K562 (cell line): Measurements from ENCODE around the gene UBE2I. TPM values are rescaled to one million over a fixed set of nuclear protein-coding genes. Genes with fewer than 3 reads are reported as not detected.

Experiments used
- CBFB ChIP-seq: sonication (generic); formaldehyde crosslinking; IDR thresholded peaks from 2 replicates; pipeline ENCODE4 v1.4.0; 2020; ENCODE audit warnings: mild to moderate bottlenecking, missing genetic modification reagents
- CHAMP1 ChIP-seq: fragments of 450-650 bp; IDR thresholded peaks from 2 replicates; pipeline ENCODE4 v1.6.1; 2016; ENCODE audit warnings: mild to moderate bottlenecking
- E2F4 ChIP-seq: sonication (generic); formaldehyde crosslinking; IDR thresholded peaks from 2 replicates; pipeline ENCODE4 v1.8.0; 2022; ENCODE audit warnings: mild to moderate bottlenecking, low read depth, missing genetic modification reagents
- EWSR1 ChIP-seq: fragments of 450-650 bp; IDR thresholded peaks from 2 replicates; pipeline ENCODE4 v1.6.1; 2018; ENCODE audit warnings: borderline replicate concordance, mild to moderate bottlenecking, low read depth, moderate library complexity; ENCODE audit not compliant: partially characterized antibody
- FOXO4 ChIP-seq: fragments of 450-650 bp; formaldehyde crosslinking; IDR thresholded peaks from 2 replicates; pipeline ENCODE4 v1.4.0; 2020; ENCODE audit warnings: mild to moderate bottlenecking, moderate library complexity
- MAX ChIP-seq: sonication (generic); formaldehyde crosslinking; IDR thresholded peaks from 2 replicates; pipeline ENCODE4 v1.9.0; 2022; ENCODE audit warnings: mild to moderate bottlenecking, missing genetic modification reagents
- MXD1 ChIP-seq: fragments of 250-450 bp; sonication (Bioruptor Pico); IDR thresholded peaks from 2 replicates; pipeline ENCODE4 v1.8.0; 2021; ENCODE audit warnings: borderline replicate concordance, mild to moderate bottlenecking, moderate library complexity; ENCODE audit not compliant: poor library complexity, severe bottlenecking
- NEUROD1 ChIP-seq: fragments of 150-350 bp; IDR thresholded peaks from 2 replicates; pipeline ENCODE4 v1.6.1; 2014; ENCODE audit warnings: borderline replicate concordance, low read length, low read depth; ENCODE audit not compliant: partially characterized antibody
- NR4A1 ChIP-seq, 2 experiments: fragments of 250-450 bp in 1 of 2; fragments of 450-650 bp in 1 of 2; sonication (Bioruptor Pico) in 1 of 2; IDR thresholded peaks; 2 replicates each; pipeline versions ENCODE4 v1.4.0 to v1.6.1; 2016 to 2020; ENCODE audit warnings: mild to moderate bottlenecking in 2 of 2, missing compliant biosample characterization in 1 of 2, missing genetic modification characterization in 1 of 2, moderate library complexity in 1 of 2
- RBM34 ChIP-seq: fragments of 200-400 bp; formaldehyde crosslinking; IDR thresholded peaks from 2 replicates; pipeline ENCODE4 v1.6.1; 2018; ENCODE audit warnings: low read length, borderline replicate concordance; ENCODE audit not compliant: insufficient read depth
- SMAD3 ChIP-seq: fragments of 450-650 bp; formaldehyde crosslinking; conservative IDR thresholded peaks from 2 replicates; pipeline ENCODE4 v1.4.0; 2020; ENCODE audit warnings: mild to moderate bottlenecking
- SNRNP70 ChIP-seq: fragments of 200-400 bp; formaldehyde crosslinking; optimal IDR thresholded peaks from 2 replicates; pipeline ENCODE3; 2017; ENCODE audit warnings: low read depth, low read length
- SUPT5H ChIP-seq: fragments of 450-650 bp; IDR thresholded peaks from 2 replicates; pipeline ENCODE4 v1.6.1; 2016
- ZFPM2 ChIP-seq: fragments of 250-450 bp; sonication (Bioruptor Pico); IDR thresholded peaks from 2 replicates; pipeline ENCODE4 v1.5.1; 2022; ENCODE audit warnings: mild to moderate bottlenecking
- ZNF124 ChIP-seq: sonication (generic); formaldehyde crosslinking; IDR thresholded peaks from 2 replicates; pipeline ENCODE4 v1.8.1; 2022; ENCODE audit warnings: missing genetic modification reagents
- ZNF398 ChIP-seq: fragments of 250-450 bp; sonication (Bioruptor Pico); IDR thresholded peaks from 2 replicates; pipeline ENCODE4 v1.8.0; 2021; ENCODE audit warnings: moderate library complexity, mild to moderate bottlenecking, inconsistent platforms
- ZNF77 ChIP-seq: fragments of 250-450 bp; sonication (Bioruptor Pico); IDR thresholded peaks from 2 replicates; pipeline ENCODE4 v1.5.0; 2020
- polyA plus RNA-seq, 8 experiments: library from polyadenylated mRNA; depleted of rRNA in 4 of 8; stranded (reverse) in 5 of 8; unstranded in 3 of 8; fragments of >200 nt; fragmentation: Nextera tagmentation in 2 of 8; fragmentation: Illumina TruSeq in 1 of 8; extraction: Ambion mirVana in 2 of 8; extraction: Trizol in 1 of 8; gene quantifications; 2 replicates each; pipeline versions ENCODE4 v1.2.1 to v1.2.3, GENCODE V29; 2011 to 2014; ENCODE audit warnings: inconsistent platforms in 1 of 8, missing spikeins in 1 of 8
- total RNA-seq, 7 experiments: library from RNA; depleted of rRNA in 6 of 7; stranded (reverse); fragments of >200 nt in 6 of 7; fragmentation: Illumina TruSeq in 2 of 7; extraction: Trizol in 2 of 7; gene quantifications; 2 replicates each; pipeline versions ENCODE4 v1.2.1 to v1.2.3, GENCODE V29; 2011 to 2021; ENCODE audit warnings: low replicate concordance in 1 of 7

Gene UBE2I
- total and polyA plus RNA-seq, 9 of the 15 experiments (the other 6 are each of a cell fraction or from before 2014, with no cell fraction given) = 36.6 to 254 (median 104) TPM

- TF ChIP-seq FOXO4 = no peak
- no peak for TF ChIP-seq NR4A1 (CRISPR knock-in tag; IDR thresholded peaks at IDR 0.05)
- peak; percentile 64; the same call in 1 of the 2 replicates for TF ChIP-seq NR4A1 (tag; IDR thresholded peaks at IDR 0.05)
- TF ChIP-seq RBM34 = no peak
- TF ChIP-seq EWSR1 = no peak
- no peak for TF ChIP-seq ZNF77
- no peak for TF ChIP-seq SMAD3 (CRISPR knock-in tag)
- TF ChIP-seq SNRNP70 = no peak
- TF ChIP-seq ZNF124 = no peak
- TF ChIP-seq CBFB (CRISPR knock-in tag) = no peak
- no peak for TF ChIP-seq SUPT5H
- peak; percentile 50 for TF ChIP-seq MAX (CRISPR knock-in tag)
- no peak for TF ChIP-seq ZFPM2
- TF ChIP-seq CHAMP1 = no peak
- no peak for TF ChIP-seq ZNF398
- TF ChIP-seq MXD1 (CRISPR knock-in tag) = peak; percentile 70
- TF ChIP-seq E2F4 (CRISPR knock-in tag) = peak; percentile 20; the same call in 1 of the 2 replicates
- TF ChIP-seq NEUROD1 = peak; percentile 28
Observed at GRCh38 chr16:1351582-1352362, 42.3 kb downstream of the UBE2I start, which contains the start of the genes GNPTG and TSR3 (continued).
